Osteoblast (primary cell): Measurements from ENCODE around the gene RMC1. TPM values are rescaled to one million over a fixed set of nuclear protein-coding genes. Genes with fewer than 3 reads are reported as not detected.

Source experiments
- DNase-seq: peaks from one replicate; pipeline ENCODE4 v3.0.0; 2011; ENCODE audit warnings: low spot score, mixed read lengths; ENCODE audit not compliant: insufficient read length; ENCODE audit errors: missing footprints
- H2AFZ ChIP-seq: 2 replicates; pipeline ENCODE4 v1.6.0; 2011; ENCODE audit warnings: mild to moderate bottlenecking, low read length
- H3K27ac ChIP-seq: 2 replicates; pipeline ENCODE4 v1.5.1; 2011; ENCODE audit warnings: mild to moderate bottlenecking, low read depth, low read length, moderate library complexity
- H3K27me3 ChIP-seq: 2 replicates; pipeline ENCODE4 v1.6.0; 2012; ENCODE audit warnings: mild to moderate bottlenecking, control low read depth, inconsistent platforms, low read length, moderate library complexity; ENCODE audit not compliant: insufficient read depth
- H3K36me3 ChIP-seq: 2 replicates; pipeline ENCODE4 v1.5.1; 2011; ENCODE audit warnings: mild to moderate bottlenecking, low read length, control low read depth, moderate library complexity; ENCODE audit not compliant: insufficient read depth
- H3K4me1 ChIP-seq: 2 replicates; pipeline ENCODE4 v1.5.1; 2011; ENCODE audit warnings: mild to moderate bottlenecking, low read length, control low read depth, moderate library complexity; ENCODE audit not compliant: insufficient read depth
- H3K4me2 ChIP-seq: 2 replicates; pipeline ENCODE4 v1.6.0; 2011; ENCODE audit warnings: mild to moderate bottlenecking, low read length; ENCODE audit not compliant: insufficient read depth
- H3K4me3 ChIP-seq: fragments of 200-600 bp; sonication (generic); 3 replicates; pipeline ENCODE4 v1.5.1; 2012; ENCODE audit warnings: mild to moderate bottlenecking, low read length, inconsistent platforms; ENCODE audit not compliant: insufficient read depth
- H3K79me2 ChIP-seq: 2 replicates; pipeline ENCODE4 v1.6.0; 2012; ENCODE audit warnings: mild to moderate bottlenecking, low read length, control low read depth, inconsistent platforms; ENCODE audit not compliant: insufficient read depth
- H3K9me3 ChIP-seq: 2 replicates; pipeline ENCODE4 v1.5.1; 2011; ENCODE audit warnings: low read depth, low read length, control low read depth
- H4K20me1 ChIP-seq: 2 replicates; pipeline ENCODE4 v1.6.0; 2012; ENCODE audit warnings: mild to moderate bottlenecking, low read length, control low read depth; ENCODE audit not compliant: insufficient read depth
- CTCF ChIP-seq: IDR thresholded peaks from 2 replicates; pipeline ENCODE4 v1.5.1; 2011; ENCODE audit warnings: mild to moderate bottlenecking, low read depth, low read length, moderate library complexity; ENCODE audit errors: extremely low read depth
- total RNA-seq: library from RNA; depleted of rRNA; stranded (reverse); fragments of >200 nt; gene quantifications from 2 replicates; pipeline ENCODE4 v1.2.3, GENCODE V29; 2012

The RMC1 gene
- total RNA-seq, 1 donor = 22.8 TPM

GRCh38 chr18:23515911-23516546, 12.7 kb downstream of the RMC1 start:
- no peak overlapping the region for H3K4me2 ChIP-seq
- TF ChIP-seq CTCF = peak; percentile 96
- no peak overlapping the region for H2AFZ ChIP-seq
- DNase-seq = peak; percentile 64
- H3K79me2 ChIP-seq = no peaks in the 10 kb centered on the region
- peak overlapping the region; percentile 14 for H3K27ac ChIP-seq
- no peaks in the 10 kb centered on the region for H3K27me3 ChIP-seq
- H3K4me1 ChIP-seq = no peaks in the 10 kb centered on the region
- peaks cover 40% of the 10 kb centered on the region for H3K36me3 ChIP-seq
- no peak overlapping the region for H3K4me3 ChIP-seq
- H4K20me1 ChIP-seq = no peaks in the 10 kb centered on the region
- H3K9me3 ChIP-seq = no peaks in the 10 kb centered on the region

DNA sequence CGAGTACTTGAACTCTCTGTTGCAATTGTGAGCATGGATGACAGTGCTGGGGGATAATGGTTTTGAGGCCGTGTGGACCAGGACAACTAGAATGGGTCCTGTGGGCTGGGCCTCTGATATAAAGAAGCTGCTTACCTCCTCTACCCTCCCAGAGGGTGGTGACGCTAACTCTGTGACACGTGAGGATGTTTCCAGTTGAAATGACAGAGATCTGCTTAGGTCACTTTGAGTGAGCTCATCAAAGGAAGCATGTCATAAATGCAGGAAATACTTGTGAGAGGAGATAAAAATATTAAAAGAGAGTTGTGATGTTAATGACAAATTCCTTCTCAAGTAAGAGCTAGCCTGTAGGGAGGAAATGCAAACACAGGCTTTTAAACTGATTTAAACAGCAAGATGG, 16.4 kb downstream of the RMC1 start:
- Histone ChIP-seq H3K9me3 (no peaks in the 10 kb centered on the region), H4K20me1 (no peaks in the 10 kb centered on the region)
- DNase-seq = no peak

GRCh38 chr18:23521271-23521670, 18.0 kb downstream of the RMC1 start:
- no peak overlapping the region for H3K4me2 ChIP-seq
- TF ChIP-seq CTCF = no peak
- peaks cover 74% of the 10 kb centered on the region for H3K36me3 ChIP-seq
- H3K4me1 ChIP-seq = peaks cover 18% of the 10 kb centered on the region
- H3K27ac ChIP-seq = no peak overlapping the region
- H4K20me1 ChIP-seq = no peaks in the 10 kb centered on the region
- no peaks in the 10 kb centered on the region for H3K27me3 ChIP-seq
- H3K79me2 ChIP-seq = no peaks in the 10 kb centered on the region
- H3K4me3 ChIP-seq = no peak overlapping the region
- DNase-seq = no peak
- H2AFZ ChIP-seq = no peak overlapping the region
- no peaks in the 10 kb centered on the region for H3K9me3 ChIP-seq

More for the DNA sequence above, 16.4 kb downstream of the RMC1 start:
- H3K4me3 ChIP-seq = no peak overlapping the region
- H3K4me2 ChIP-seq = no peak overlapping the region
- TF ChIP-seq CTCF = no peak
- H3K36me3 ChIP-seq = peaks cover 69% of the 10 kb centered on the region
- no peaks in the 10 kb centered on the region for H3K79me2 ChIP-seq
- H2AFZ ChIP-seq = no peak overlapping the region
- no peaks in the 10 kb centered on the region for H3K27me3 ChIP-seq
- H3K4me1 ChIP-seq = peaks cover 18% of the 10 kb centered on the region
- peak overlapping the region; percentile 10 for H3K27ac ChIP-seq

DNA sequence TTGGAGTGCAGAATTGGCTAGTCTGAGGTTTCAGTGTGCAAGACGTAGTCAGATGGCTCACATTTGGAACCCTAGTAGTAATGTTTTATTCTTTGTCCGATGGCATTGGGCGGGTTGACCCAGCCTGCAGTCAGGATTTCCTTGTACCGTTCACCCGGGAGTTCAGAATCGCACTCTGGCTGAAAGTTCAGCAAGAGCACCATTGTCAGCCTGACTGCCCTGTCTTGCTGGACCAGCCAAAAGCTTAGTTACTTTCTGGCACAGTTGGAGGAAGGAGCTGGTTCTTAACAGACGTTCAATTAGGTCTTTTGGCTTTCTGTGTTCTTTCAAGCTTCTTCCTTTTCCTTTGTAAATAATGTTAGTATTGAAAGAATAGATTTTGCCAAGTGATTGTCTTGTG, 18.6 kb downstream of the RMC1 start:
- no peaks in the 10 kb centered on the region for H3K9me3 ChIP-seq
- H3K27me3 ChIP-seq = no peaks in the 10 kb centered on the region
- H3K79me2 ChIP-seq = no peaks in the 10 kb centered on the region
- no peak overlapping the region for H3K4me3 ChIP-seq
- H3K4me2 ChIP-seq = no peak overlapping the region
- H4K20me1 ChIP-seq = no peaks in the 10 kb centered on the region
- no peak overlapping the region for H3K27ac ChIP-seq
- TF ChIP-seq CTCF = no peak
- H3K36me3 ChIP-seq = peaks cover 74% of the 10 kb centered on the region
- H2AFZ ChIP-seq = no peak overlapping the region
- DNase-seq = no peak
- peaks cover 18% of the 10 kb centered on the region for H3K4me1 ChIP-seq
